MM.1S (cell line): ENCODE data around the gene RRP15.

Experiments used
- DNase-seq: peaks from one replicate; pipeline ENCODE4 v3.0.0-alpha.2; 2015
- H2AFZ ChIP-seq: fragments of 300-600 bp; sonication (generic); 2 replicates; pipeline ENCODE4 v1.6.0; 2016; ENCODE audit warnings: antibody characterized with exemption, low read length
- H3F3A ChIP-seq: fragments of 300-600 bp; sonication (generic); 2 replicates; pipeline ENCODE4 v1.6.1; 2016; ENCODE audit warnings: mild to moderate bottlenecking, antibody characterized with exemption, low read length, moderate library complexity, mixed read lengths; ENCODE audit not compliant: insufficient read depth
- H3K27ac ChIP-seq: fragments of 300-600 bp; sonication (generic); 2 replicates; pipeline ENCODE4 v1.5.1; 2016; ENCODE audit warnings: mild to moderate bottlenecking, low read length
- H3K27me3 ChIP-seq: fragments of 300-600 bp; sonication (generic); replicated peaks from 2 replicates; pipeline ENCODE4 v1.6.0; 2016; ENCODE audit warnings: low read length; ENCODE audit not compliant: insufficient read depth
- H3K36me3 ChIP-seq: fragments of 300-600 bp; sonication (generic); replicated peaks from 2 replicates; pipeline ENCODE4 v1.6.1; 2016; ENCODE audit warnings: mild to moderate bottlenecking, low read length, mixed read lengths; ENCODE audit not compliant: insufficient read depth
- H3K4me1 ChIP-seq: fragments of 300-600 bp; sonication (generic); 2 replicates; pipeline ENCODE4 v1.6.1; 2016; ENCODE audit warnings: low read length, mixed read lengths
- H3K4me2 ChIP-seq: fragments of 300-600 bp; sonication (generic); 2 replicates; pipeline ENCODE4 v1.6.0; 2016; ENCODE audit warnings: low read depth, low read length
- H3K4me3 ChIP-seq: fragments of 300-600 bp; sonication (generic); 2 replicates; pipeline ENCODE4 v1.5.1; 2016; ENCODE audit warnings: low read length, mixed read lengths
- H3K79me2 ChIP-seq: fragments of 300-600 bp; sonication (generic); 2 replicates; pipeline ENCODE4 v1.6.1; 2016; ENCODE audit warnings: mixed run types, low read length, mixed read lengths
- H3K9ac ChIP-seq: fragments of 300-600 bp; sonication (generic); 2 replicates; pipeline ENCODE4 v1.6.1; 2016; ENCODE audit warnings: low read length, mixed read lengths
- H3K9me2 ChIP-seq: fragments of 300-600 bp; sonication (generic); replicated peaks from 2 replicates; pipeline ENCODE4 v1.6.1; 2016; ENCODE audit warnings: mild to moderate bottlenecking, low read length, mixed read lengths; ENCODE audit not compliant: insufficient read depth
- H3K9me3 ChIP-seq: fragments of 300-600 bp; sonication (generic); replicated peaks from 2 replicates; pipeline ENCODE4 v1.6.1; 2016; ENCODE audit warnings: mild to moderate bottlenecking, low read length, mixed read lengths; ENCODE audit not compliant: insufficient read depth
- H4K20me1 ChIP-seq: fragments of 300-600 bp; sonication (generic); 2 replicates; pipeline ENCODE4 v1.6.1; 2016; ENCODE audit warnings: mild to moderate bottlenecking, low read length, moderate library complexity, mixed read lengths; ENCODE audit not compliant: insufficient read depth
- CTCF ChIP-seq: fragments of 300-600 bp; sonication (generic); IDR thresholded peaks from 2 replicates; pipeline ENCODE4 v1.5.1; 2016; ENCODE audit warnings: antibody characterized with exemption, low read length, mixed read lengths
- EZH2 ChIP-seq: fragments of 300-600 bp; sonication (generic); optimal IDR thresholded peaks from 2 replicates; pipeline ENCODE3; 2017; ENCODE audit warnings: low read depth, mild to moderate bottlenecking, antibody characterized with exemption, low read length, mixed read lengths
- EZH2phosphoT487 ChIP-seq: fragments of 300-600 bp; sonication (generic); IDR thresholded peaks from 2 replicates; pipeline ENCODE4 v1.6.1; 2018; ENCODE audit warnings: antibody characterized with exemption, low read length

The RRP15 gene

GRCh38 chr1:218255090-218255489 is 30.0 kb upstream of the RRP15 start:
- no peak for TF ChIP-seq EZH2
- TF ChIP-seq EZH2phosphoT487: no peak
- TF ChIP-seq CTCF: no peak
- Histone ChIP-seq H3K9ac (no peak overlapping the region), H3K9me2 (no peaks in the 10 kb centered on the region), H3K36me3 (no peaks in the 10 kb centered on the region), H3K27ac (no peak overlapping the region), H3F3A (no peaks in the 10 kb centered on the region), H2AFZ (no peak overlapping the region), H3K9me3 (no peaks in the 10 kb centered on the region), H4K20me1 (no peaks in the 10 kb centered on the region), H3K4me2 (no peak overlapping the region), H3K27me3 (no peaks in the 10 kb centered on the region), H3K4me1 (no peaks in the 10 kb centered on the region), H3K4me3 (no peak overlapping the region), H3K79me2 (no peaks in the 10 kb centered on the region)
- DNase-seq: no peak

GRCh38 chr1:218257371-218257770 is 27.7 kb upstream of the RRP15 start:
- Histone ChIP-seq H4K20me1 (no peaks in the 10 kb centered on the region), H2AFZ (no peak overlapping the region), H3K79me2 (no peaks in the 10 kb centered on the region), H3K27ac (no peak overlapping the region), H3F3A (no peaks in the 10 kb centered on the region), H3K4me3 (no peak overlapping the region), H3K9me3 (no peaks in the 10 kb centered on the region), H3K36me3 (no peaks in the 10 kb centered on the region), H3K9me2 (no peaks in the 10 kb centered on the region), H3K9ac (no peak overlapping the region), H3K4me2 (no peak overlapping the region), H3K27me3 (no peaks in the 10 kb centered on the region), H3K4me1 (no peaks in the 10 kb centered on the region)
- TF ChIP-seq EZH2phosphoT487: no peak
- TF ChIP-seq EZH2: no peak
- TF ChIP-seq CTCF: no peak
- no peak for DNase-seq

- H3K79me2 ChIP-seq: no peaks in the 10 kb centered on the region
- H2AFZ ChIP-seq: no peak overlapping the region
- no peak overlapping the region for H3K4me2 ChIP-seq
- H3F3A ChIP-seq: no peaks in the 10 kb centered on the region
- no peaks in the 10 kb centered on the region for H3K36me3 ChIP-seq
- no peaks in the 10 kb centered on the region for H4K20me1 ChIP-seq
- H3K27ac ChIP-seq: no peak overlapping the region
- no peaks in the 10 kb centered on the region for H3K27me3 ChIP-seq
- H3K9me3 ChIP-seq: no peaks in the 10 kb centered on the region
- no peaks in the 10 kb centered on the region for H3K4me1 ChIP-seq
- TF ChIP-seq EZH2phosphoT487 (no peak), CTCF (no peak), EZH2 (no peak)
- no peak overlapping the region for H3K9ac ChIP-seq
- DNase-seq: no peak
- no peaks in the 10 kb centered on the region for H3K9me2 ChIP-seq
- no peak overlapping the region for H3K4me3 ChIP-seq
These were observed 27.1 kb upstream of the RRP15 start for GRCh38 chr1:218257971-218258370.

GRCh38 chr1:218259339-218259738 is 25.8 kb upstream of the RRP15 start:
- Histone ChIP-seq H4K20me1 (no peaks in the 10 kb centered on the region), H3K4me1 (no peaks in the 10 kb centered on the region), H3K27ac (no peak overlapping the region), H2AFZ (no peak overlapping the region), H3K9me2 (no peaks in the 10 kb centered on the region), H3K36me3 (no peaks in the 10 kb centered on the region), H3K9me3 (no peaks in the 10 kb centered on the region), H3K27me3 (no peaks in the 10 kb centered on the region), H3K4me2 (no peak overlapping the region), H3F3A (no peaks in the 10 kb centered on the region), H3K9ac (no peak overlapping the region), H3K79me2 (no peaks in the 10 kb centered on the region), H3K4me3 (no peak overlapping the region)
- TF ChIP-seq CTCF: no peak
- TF ChIP-seq EZH2: no peak
- TF ChIP-seq EZH2phosphoT487: no peak
- no peak for DNase-seq
